ENCODE data around the gene RAC3. TPM values are rescaled to one million over a fixed set of nuclear protein-coding genes. Genes with fewer than 3 reads are reported as not detected.

The RAC3 gene
- total RNA-seq, 1 donor from 2014 or later: 31.6 TPM

DNA sequence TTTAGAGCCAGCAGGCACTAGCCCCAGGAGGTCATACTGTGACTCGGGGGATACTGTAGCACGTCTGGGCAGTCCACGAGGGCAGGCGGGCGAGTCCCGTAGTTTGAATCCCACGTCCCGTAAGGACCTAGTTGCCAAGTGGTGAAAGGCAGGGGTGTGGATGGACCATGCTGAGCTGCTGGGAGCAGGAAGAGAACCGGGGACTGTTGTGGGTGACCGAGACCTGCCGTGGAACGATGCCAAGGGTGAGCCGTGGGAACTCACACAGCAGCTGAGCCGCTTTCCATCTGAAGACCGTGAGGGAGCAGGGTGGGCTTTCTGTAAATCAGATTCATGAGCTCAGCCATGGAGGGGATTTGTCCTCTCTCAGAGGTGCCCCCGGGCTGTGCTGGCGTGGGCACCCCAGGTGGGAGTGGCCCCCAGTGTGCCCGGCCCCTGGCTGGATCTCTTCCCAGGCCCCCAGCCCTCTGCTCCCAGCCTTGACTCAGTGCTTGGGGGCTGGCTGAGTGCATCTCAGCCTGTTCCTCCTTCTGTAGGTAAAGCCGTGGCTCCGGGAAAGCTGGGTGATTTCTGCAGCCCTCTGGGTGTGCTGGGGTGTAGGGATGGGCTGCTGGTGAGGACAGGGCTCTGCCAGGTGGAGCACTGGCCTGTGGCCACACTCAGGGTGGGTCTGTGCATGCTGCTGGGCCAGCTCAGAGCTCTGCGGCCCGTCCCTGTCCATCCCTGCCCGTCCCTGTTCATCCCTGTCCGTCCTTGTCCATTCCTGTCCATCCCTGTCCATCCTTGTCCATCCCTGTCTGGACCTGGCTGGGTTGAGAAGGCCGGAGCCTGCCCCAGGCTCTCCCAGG, 40.4 kb upstream of the RAC3 start:
- peaks cover 36% of the 10 kb centered on the region for H3K4me1 ChIP-seq
- Mint-ChIP-seq H3K27ac (peak overlapping the region; percentile 98), H3K4me3 (peak overlapping the region; percentile 71), H3K36me3 (peaks cover 8% of the 10 kb centered on the region), H3K4me1 (peaks cover 40% of the 10 kb centered on the region), H3K9me3 (peaks cover 2% of the 10 kb centered on the region), H3K27me3 (ENCODE audit: insufficient read depth, low read depth) (peaks cover 12% of the 10 kb centered on the region)
- H3K9me3 ChIP-seq (ENCODE audit: low read depth): no peaks in the 10 kb centered on the region
- H3K79me2 ChIP-seq (ENCODE audit: low read depth): peaks cover 4% of the 10 kb centered on the region
- H3F3A ChIP-seq (ENCODE audit: low read depth): peaks cover 31% of the 10 kb centered on the region
- peak overlapping the region; percentile 78 for H3K27ac ChIP-seq
- DNase-seq (ENCODE audit: low spot score): no peak
- TF ChIP-seq EZH2 (IDR thresholded peaks at IDR 0.05) (no peak), EZH2phosphoT487 (IDR thresholded peaks at IDR 0.05) (no peak)
- TF ChIP-seq, protein P1, sequence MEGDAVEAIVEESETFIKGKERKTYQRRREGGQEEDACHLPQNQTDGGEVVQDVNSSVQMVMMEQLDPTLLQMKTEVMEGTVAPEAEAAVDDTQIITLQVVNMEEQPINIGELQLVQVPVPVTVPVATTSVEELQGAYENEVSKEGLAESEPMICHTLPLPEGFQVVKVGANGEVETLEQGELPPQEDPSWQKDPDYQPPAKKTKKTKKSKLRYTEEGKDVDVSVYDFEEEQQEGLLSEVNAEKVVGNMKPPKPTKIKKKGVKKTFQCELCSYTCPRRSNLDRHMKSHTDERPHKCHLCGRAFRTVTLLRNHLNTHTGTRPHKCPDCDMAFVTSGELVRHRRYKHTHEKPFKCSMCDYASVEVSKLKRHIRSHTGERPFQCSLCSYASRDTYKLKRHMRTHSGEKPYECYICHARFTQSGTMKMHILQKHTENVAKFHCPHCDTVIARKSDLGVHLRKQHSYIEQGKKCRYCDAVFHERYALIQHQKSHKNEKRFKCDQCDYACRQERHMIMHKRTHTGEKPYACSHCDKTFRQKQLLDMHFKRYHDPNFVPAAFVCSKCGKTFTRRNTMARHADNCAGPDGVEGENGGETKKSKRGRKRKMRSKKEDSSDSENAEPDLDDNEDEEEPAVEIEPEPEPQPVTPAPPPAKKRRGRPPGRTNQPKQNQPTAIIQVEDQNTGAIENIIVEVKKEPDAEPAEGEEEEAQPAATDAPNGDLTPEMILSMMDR (IDR thresholded peaks at IDR 0.05): no peak
- no peaks in the 10 kb centered on the region for H3K36me3 ChIP-seq
- H2AFZ ChIP-seq (replicated peaks): no peak overlapping the region
- H4K20me1 ChIP-seq (ENCODE audit: low read depth): no peaks in the 10 kb centered on the region
- peak overlapping the region; percentile 55 for H3K4me2 ChIP-seq
- H3K4me3 ChIP-seq: no peak overlapping the region
- no peak overlapping the region for H3K9ac ChIP-seq
- H3K27me3 ChIP-seq: no peaks in the 10 kb centered on the region

DNA sequence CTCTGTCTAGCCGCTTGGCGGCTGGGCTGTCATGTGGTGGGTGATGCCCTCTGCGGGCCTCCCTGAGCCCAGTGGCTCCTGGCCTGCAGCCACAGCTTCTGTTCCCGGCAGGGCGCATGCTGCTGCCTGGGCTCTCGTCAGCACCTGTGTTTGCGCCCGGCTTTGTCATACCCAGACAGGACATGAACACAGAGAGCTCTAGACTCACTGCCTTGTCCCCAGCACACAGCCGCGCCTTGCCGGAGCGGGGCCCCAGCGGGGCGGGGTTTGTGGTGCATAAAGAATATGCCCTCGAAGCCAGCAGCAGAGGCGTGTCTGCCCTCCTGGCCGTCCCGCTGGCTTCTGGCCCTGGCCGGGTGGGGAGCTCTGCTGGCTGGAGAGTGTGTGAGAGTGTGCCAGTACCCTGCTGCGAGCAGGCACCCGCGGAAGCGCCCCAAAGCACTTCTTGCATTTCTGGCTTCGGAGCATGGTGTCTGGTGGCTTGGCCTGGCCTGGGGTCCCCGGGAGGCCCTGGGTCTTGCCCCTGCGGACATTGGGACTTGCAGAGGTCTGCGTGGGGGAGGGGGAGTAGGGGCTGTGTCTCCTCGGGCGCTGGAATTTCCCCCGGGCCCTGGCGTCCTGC, 39.7 kb upstream of the RAC3 start:
- peaks cover 2% of the 10 kb centered on the region for H3K9me3 Mint-ChIP-seq
- Histone ChIP-seq H4K20me1 (ENCODE audit: low read depth) (no peaks in the 10 kb centered on the region), H3K4me2 (peak overlapping the region; percentile 55), H3F3A (ENCODE audit: low read depth) (peaks cover 31% of the 10 kb centered on the region), H3K27ac (peak overlapping the region; percentile 78), H3K4me3 (no peak overlapping the region), H3K4me1 (peaks cover 36% of the 10 kb centered on the region), H3K79me2 (ENCODE audit: low read depth) (peaks cover 4% of the 10 kb centered on the region), H3K9ac (peak overlapping the region; percentile 12), H3K9me3 (ENCODE audit: low read depth) (no peaks in the 10 kb centered on the region), H2AFZ (replicated peaks) (no peak overlapping the region), H3K27me3 (no peaks in the 10 kb centered on the region), H3K36me3 (no peaks in the 10 kb centered on the region)
- H3K27me3 Mint-ChIP-seq (ENCODE audit: insufficient read depth, low read depth): peaks cover 8% of the 10 kb centered on the region
- TF ChIP-seq, protein P1 (IDR thresholded peaks at IDR 0.05): no peak
- TF ChIP-seq EZH2phosphoT487 (IDR thresholded peaks at IDR 0.05): no peak
- TF ChIP-seq EZH2 (IDR thresholded peaks at IDR 0.05): no peak
- DNase-seq (ENCODE audit: low spot score): peak; percentile 63
- peaks cover 40% of the 10 kb centered on the region for H3K4me1 Mint-ChIP-seq
- peak overlapping the region; percentile 15 for H3K4me3 Mint-ChIP-seq
- H3K36me3 Mint-ChIP-seq: peaks cover 8% of the 10 kb centered on the region
- H3K27ac Mint-ChIP-seq: peak overlapping the region; percentile 98

DNA sequence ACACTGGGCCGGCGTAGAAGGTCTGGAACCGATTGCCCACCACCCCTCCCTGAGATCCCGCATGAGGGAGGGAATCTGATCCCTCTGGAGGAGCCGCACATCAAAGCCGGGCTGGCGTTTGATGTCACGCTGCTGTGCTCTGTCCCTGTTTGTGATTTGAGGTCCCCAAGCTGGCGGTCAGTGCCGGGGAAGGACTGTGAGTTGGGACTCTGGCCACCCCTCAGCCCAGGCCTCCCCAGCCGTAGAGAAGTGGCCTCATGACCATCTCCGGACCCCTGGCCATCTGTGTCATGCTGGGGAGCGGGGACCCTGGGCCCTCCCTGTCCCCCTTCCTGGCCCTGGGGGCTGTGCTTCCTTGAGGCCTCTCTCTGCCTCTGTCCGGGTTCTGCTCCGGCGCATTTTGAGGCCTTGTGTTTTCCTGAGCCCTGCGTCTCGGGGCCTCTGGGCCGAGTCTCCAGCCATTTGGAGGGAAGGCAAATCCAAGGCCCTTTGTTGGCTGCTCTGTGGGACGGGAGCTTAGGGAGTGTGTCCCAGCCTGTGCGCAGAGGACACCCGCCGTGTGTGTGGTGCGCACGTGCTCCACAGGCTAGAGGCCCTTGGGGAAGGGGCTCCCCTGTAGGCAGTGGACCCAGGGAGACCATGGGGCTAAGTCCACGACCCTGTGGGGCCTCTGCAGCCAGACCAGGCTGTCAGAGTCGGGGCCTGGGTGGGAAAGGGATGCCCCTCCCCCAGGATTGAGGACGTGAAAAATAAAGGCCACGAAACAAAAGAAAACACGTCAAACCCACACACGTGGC, 39.0 kb upstream of the RAC3 start:
- Histone ChIP-seq H3K36me3 (no peaks in the 10 kb centered on the region), H3K27me3 (no peaks in the 10 kb centered on the region), H3K4me1 (peaks cover 36% of the 10 kb centered on the region), H3K9me3 (ENCODE audit: low read depth) (no peaks in the 10 kb centered on the region), H3F3A (ENCODE audit: low read depth) (peaks cover 31% of the 10 kb centered on the region), H3K4me3 (no peak overlapping the region), H3K79me2 (ENCODE audit: low read depth) (peaks cover 4% of the 10 kb centered on the region), H4K20me1 (ENCODE audit: low read depth) (no peaks in the 10 kb centered on the region), H2AFZ (replicated peaks) (no peak overlapping the region), H3K9ac (peak overlapping the region; percentile 12), H3K4me2 (peak overlapping the region; percentile 55), H3K27ac (peak overlapping the region; percentile 78)
- DNase-seq (ENCODE audit: low spot score): peak; percentile 66
- Mint-ChIP-seq H3K9me3 (peaks cover 2% of the 10 kb centered on the region), H3K27me3 (ENCODE audit: insufficient read depth, low read depth) (peaks cover 7% of the 10 kb centered on the region), H3K4me3 (peak overlapping the region; percentile 55), H3K36me3 (peaks cover 8% of the 10 kb centered on the region), H3K4me1 (peaks cover 40% of the 10 kb centered on the region), H3K27ac (peak overlapping the region; percentile 98)
- no peak for TF ChIP-seq EZH2phosphoT487 (IDR thresholded peaks at IDR 0.05)
- TF ChIP-seq, protein P1 (IDR thresholded peaks at IDR 0.05): no peak
- TF ChIP-seq EZH2 (IDR thresholded peaks at IDR 0.05): no peak
